B cell (primary cell): ENCODE data around the gene ABHD10. TPM values are rescaled to one million over a fixed set of nuclear protein-coding genes. Genes with fewer than 3 reads are reported as not detected.

ENCODE experiments used
- ATAC-seq: fragments of 200-7000 bp; cut with Tn5 transposase; one replicate; pipeline ENCODE4 v1.10.0; 2021; ENCODE audit warnings: low read depth, mild to moderate bottlenecking, moderate number of reproducible peaks, moderate library complexity
- CTCF ChIA-PET: fragments of 350-600 bp; sonication (Branson Sonifier 250); formaldehyde crosslinking; loops from one replicate; lab custom pipeline; 2021; ENCODE audit warnings: antibody characterized with exemption, inconsistent platforms; lab: Charles Lee
- POLR2A ChIA-PET: fragments of 350-600 bp; sonication (Branson Sonifier 250); formaldehyde crosslinking; loops from one replicate; lab custom pipeline; 2021; ENCODE audit warnings: antibody characterized with exemption; lab: Charles Lee
- DNase-seq: peaks from one replicate; pipeline ENCODE4 v3.0.0; 2013
- H2AFZ ChIP-seq: 2 replicates; pipeline ENCODE4 v1.6.1; 2012; ENCODE audit warnings: mild to moderate bottlenecking, low read depth, low read length; ENCODE audit not compliant: insufficient read depth, poor library complexity, severe bottlenecking
- H3K27ac ChIP-seq, 2 donors: 1 replicate in 1 of 2; 2 replicates in 1 of 2; pipeline ENCODE4 v1.5.1; 2012 to 2013; ENCODE audit warnings: low read length in 2 of 2, mild to moderate bottlenecking in 2 of 2, moderate library complexity in 1 of 2
- H3K27me3 ChIP-seq, 4 experiments: fragments of 200-600 bp in 1 of 4; sonication (generic) in 1 of 4; replicated peaks in 1 of 4; 1 replicate in 2 of 4; 2 replicates in 2 of 4; pipeline versions ENCODE4 v1.6.1 to v1.7.0; 2013 to 2016; ENCODE audit warnings: low read length in 3 of 4, mild to moderate bottlenecking in 2 of 4, mixed read lengths in 1 of 4, moderate library complexity in 1 of 4; ENCODE audit not compliant: insufficient read depth in 4 of 4, control insufficient read depth in 3 of 4; ENCODE audit errors: control extremely low read depth in 1 of 4
- H3K36me3 ChIP-seq, 2 experiments: replicated peaks in 1 of 2; 1 replicate in 1 of 2; 2 replicates in 1 of 2; pipeline versions ENCODE4 v1.6.1 to v1.7.1; 2013; ENCODE audit warnings: low read length in 1 of 2; ENCODE audit not compliant: insufficient read depth in 2 of 2, control insufficient read depth in 1 of 2; ENCODE audit errors: control extremely low read depth in 1 of 2, extremely low read depth in 1 of 2
- H3K4me1 ChIP-seq, 2 donors: fragments of 200-600 bp in 1 of 2; sonication (generic) in 1 of 2; 1 replicate in 1 of 2; 2 replicates in 1 of 2; pipeline versions ENCODE4 v1.5.1 to v1.6.1; 2013 to 2017; ENCODE audit warnings: low read length in 2 of 2; ENCODE audit not compliant: control insufficient read depth in 2 of 2, insufficient read depth in 2 of 2
- H3K4me2 ChIP-seq: replicated peaks from 2 replicates; pipeline ENCODE3; 2012; ENCODE audit warnings: mild to moderate bottlenecking, low read depth, low read length; ENCODE audit not compliant: poor library complexity, severe bottlenecking
- H3K4me3 ChIP-seq, 5 experiments: fragments of 200-600 bp in 1 of 5; sonication (generic) in 1 of 5; 1 replicate in 3 of 5; 2 replicates in 2 of 5; pipeline versions ENCODE4 v1.5.1 to v1.7.0; 2011 to 2016; ENCODE audit warnings: low read length in 4 of 5, mild to moderate bottlenecking in 4 of 5, low read depth in 2 of 5, control low read depth in 1 of 5, moderate library complexity in 1 of 5; ENCODE audit not compliant: insufficient read depth in 1 of 5; ENCODE audit errors: control extremely low read depth in 1 of 5, extremely low read depth in 1 of 5
- H3K79me2 ChIP-seq: fragments of 200-600 bp; sonication (generic); one replicate; pipeline ENCODE4 v1.6.0; 2016; ENCODE audit warnings: low read length; ENCODE audit not compliant: control insufficient read depth, insufficient read depth
- H3K9ac ChIP-seq: fragments of 200-600 bp; sonication (generic); 2 replicates; pipeline ENCODE4 v1.6.1; 2017; ENCODE audit warnings: mild to moderate bottlenecking, low read length, moderate library complexity
- H3K9me3 ChIP-seq, 3 donors: one replicate each; pipeline versions ENCODE4 v1.6.1 to v1.7.1; 2013; ENCODE audit warnings: low read length in 2 of 3; ENCODE audit not compliant: control insufficient read depth in 2 of 3, insufficient read depth in 1 of 3; ENCODE audit errors: control extremely low read depth in 1 of 3
- H4K20me1 ChIP-seq: 2 replicates; pipeline ENCODE4 v1.6.0; 2012; ENCODE audit warnings: mild to moderate bottlenecking, low read length; ENCODE audit not compliant: insufficient read depth, control insufficient read depth, poor library complexity, severe bottlenecking
- H3K27ac Mint-ChIP-seq: one replicate; pipeline ENCODE4 v1.8.0; 2021; ENCODE audit warnings: mixed read lengths
- H3K27me3 Mint-ChIP-seq: one replicate; pipeline ENCODE4 v1.8.0; 2021; ENCODE audit warnings: mixed read lengths
- H3K4me1 Mint-ChIP-seq: one replicate; pipeline ENCODE4 v1.8.0; 2021; ENCODE audit warnings: mixed read lengths
- H3K4me3 Mint-ChIP-seq: one replicate; pipeline ENCODE4 v1.8.0; 2021; ENCODE audit warnings: mixed read lengths
- H3K9me3 Mint-ChIP-seq: one replicate; pipeline ENCODE4 v1.8.0; 2022; ENCODE audit warnings: mixed read lengths; ENCODE audit not compliant: insufficient read depth
- CTCF ChIP-seq: fragments of 200-600 bp; IDR thresholded peaks from one replicate; pipeline ENCODE4 v1.8.0; 2022; ENCODE audit warnings: antibody characterized with exemption, mild to moderate bottlenecking
- EZH2 ChIP-seq: IDR thresholded peaks from 2 replicates; pipeline ENCODE4 v1.6.1; 2012; ENCODE audit warnings: borderline replicate concordance, low read depth, mild to moderate bottlenecking, moderate library complexity, low read length; ENCODE audit not compliant: insufficient read depth, poor library complexity, severe bottlenecking
- WGBS: methylation state at CpG from one replicate; pipeline ENCODE4 v1.1.5; 2013; ENCODE audit warnings: missing lambda C conversion rate; ENCODE audit not compliant: insufficient coverage; 5-methylcytosine and 5-hydroxymethylcytosine counted together
- intact Hi-C: fragments of 100-400 bp; cut with micrococcal nuclease; formaldehyde crosslinking; loops from one replicate; pipeline ENCODE4 v1.10.0; 2022
- polyA plus RNA-seq: library from polyadenylated mRNA; depleted of rRNA; stranded (reverse); fragments of >200 nt; gene quantifications from 2 replicates; pipeline ENCODE4 v1.2.3, GENCODE V29; 2012
- total RNA-seq, 2 donors: library from RNA; stranded (reverse); fragments of 120-200 nt in 1 of 2; gene quantifications; 1 replicate in 1 of 2; 2 replicates in 1 of 2; pipeline versions ENCODE4 v1.2.3 to v1.2.4, GENCODE V29; 2013 to 2022

The ABHD10 gene
- total and polyA plus RNA-seq, 2 donors (not counting 1 experiment from before 2014, with no cell fraction given): 22.1 to 40.1 TPM

DNA sequence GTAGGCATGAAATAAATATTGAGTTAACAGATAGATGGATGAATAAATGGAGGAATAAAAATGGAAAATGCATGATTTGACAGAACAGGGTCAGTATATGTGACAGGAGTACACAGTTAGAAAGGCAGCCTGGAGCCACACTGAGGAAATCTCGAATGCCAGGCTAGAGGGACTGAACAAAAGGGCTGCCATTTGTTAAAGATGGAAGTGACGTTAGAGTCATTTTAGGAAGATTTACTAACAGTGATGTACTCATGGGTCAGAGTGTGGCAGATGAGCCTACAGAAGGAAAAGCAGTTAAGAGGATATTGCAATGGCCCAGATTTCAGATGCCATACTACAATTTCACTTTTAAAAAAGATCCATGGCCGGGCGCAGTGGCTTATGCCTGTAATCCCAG lies 48.3 kb downstream of the ABHD10 start:
- intact Hi-C loops: no loop called here
- Mint-ChIP-seq H3K4me3 (no peak overlapping the region), H3K27ac (no peak overlapping the region), H3K4me1 (no peaks in the 10 kb centered on the region), H3K27me3 (peaks cover 9% of the 10 kb centered on the region), H3K9me3 (no peaks in the 10 kb centered on the region)
- H3K4me3 ChIP-seq: no peak overlapping the region
- no peaks in the 10 kb centered on the region for H4K20me1 ChIP-seq
- DNase-seq (no peak), ATAC-seq (no peak)
- TF ChIP-seq CTCF (no peak), EZH2 (no peak)
- no peaks in the 10 kb centered on the region for H3K9me3 ChIP-seq
- 89% methylated on average over 4 of the region's 4 CpGs for WGBS
- ChIA-PET POLR2A (no interaction called here), CTCF (interaction anchor here (0.7 to 1.3 kb wide), 3 partner anchors 16 to 493 kb away, joined by 3 to 4 read pairs (median 3); no protein-coding TSS in a partner anchor)
- no peaks in the 10 kb centered on the region for H3K27me3 ChIP-seq
- no peaks in the 10 kb centered on the region for H3K4me1 ChIP-seq
- H3K36me3 ChIP-seq: no peaks in the 10 kb centered on the region
- no peak overlapping the region for H3K27ac ChIP-seq
- no peak overlapping the region for H2AFZ ChIP-seq
- H3K4me2 ChIP-seq: no peak overlapping the region
- H3K79me2 ChIP-seq: no peaks in the 10 kb centered on the region
- H3K9ac ChIP-seq: no peak overlapping the region

GRCh38 chr3:112027826-112028225 lies 49.0 kb downstream of the ABHD10 start:
- Histone ChIP-seq H3K4me3 (no peak overlapping the region), H3K9me3 (no peaks in the 10 kb centered on the region), H2AFZ (no peak overlapping the region), H3K27ac (no peak overlapping the region), H3K4me2 (no peak overlapping the region), H3K4me1 (no peaks in the 10 kb centered on the region), H3K9ac (no peak overlapping the region), H4K20me1 (no peaks in the 10 kb centered on the region), H3K79me2 (no peaks in the 10 kb centered on the region), H3K36me3 (no peaks in the 10 kb centered on the region), H3K27me3 (no peaks in the 10 kb centered on the region)
- H3K9me3 Mint-ChIP-seq: no peaks in the 10 kb centered on the region
- no peaks in the 10 kb centered on the region for H3K4me1 Mint-ChIP-seq
- no peak for ATAC-seq
- ChIA-PET CTCF (interaction anchor here (0.7 to 1.3 kb wide), 2 partner anchors 16 to 492 kb away, joined by 3 to 4 read pairs; no protein-coding TSS in a partner anchor), POLR2A (no interaction called here)
- no peak for TF ChIP-seq EZH2
- no peak for TF ChIP-seq CTCF
- no peak for DNase-seq
- H3K27me3 Mint-ChIP-seq: peaks cover 13% of the 10 kb centered on the region
- intact Hi-C loops: no loop called here
- 100% methylated on average over 2 of the region's 4 CpGs for WGBS
- no peak overlapping the region for H3K27ac Mint-ChIP-seq
- H3K4me3 Mint-ChIP-seq: no peak overlapping the region
